OCI-LY7 (cell line): ENCODE results near the gene NME5. TPM values are rescaled to one million over a fixed set of nuclear protein-coding genes. Genes with fewer than 3 reads are reported as not detected.
A peak's percentile ranks its signal among the peaks of the same experiment; 100 is the strongest.

Experiments
- BruUV-seq: library from RNA; stranded (reverse); fragments of 400-500 nt; replicated peaks from 2 replicates; lab custom pipeline; 2021; lab: Mats Ljungman, UMichigan
- CTCF ChIA-PET: fragments of 300-600 bp; sonication (Branson Sonifier 250); formaldehyde crosslinking; loops from one replicate; lab custom pipeline; 2022; ENCODE audit warnings: antibody characterized with exemption; ENCODE audit not compliant: unreplicated experiment; lab: Charles Lee
- POLR2A ChIA-PET: fragments of 300-600 bp; sonication (Branson Sonifier 250); formaldehyde crosslinking; loops from one replicate; lab custom pipeline; 2022; ENCODE audit warnings: antibody characterized with exemption; lab: Charles Lee
- DNase-seq: peaks from one replicate; pipeline ENCODE4 v3.0.0-alpha.2; 2015; ENCODE audit warnings: low spot score
- H2AFZ ChIP-seq: fragments of 200-600 bp; sonication (generic), shearing (Covaris generic); 2 replicates; pipeline ENCODE4 v1.6.1; 2014; ENCODE audit warnings: mild to moderate bottlenecking, antibody characterized with exemption, low read length, moderate library complexity
- H3K27ac ChIP-seq: fragments of 200-600 bp; sonication (generic); 2 replicates; pipeline ENCODE4 v1.5.1; 2014; ENCODE audit warnings: mixed run types, low read depth, mild to moderate bottlenecking, moderate library complexity, low read length, inconsistent platforms; ENCODE audit not compliant: poor library complexity, severe bottlenecking
- H3K36me3 ChIP-seq: fragments of 200-600 bp; sonication (generic); 2 replicates; pipeline ENCODE4 v1.6.1; 2014; ENCODE audit warnings: mild to moderate bottlenecking, antibody characterized with exemption, low read length, moderate library complexity, mixed read lengths; ENCODE audit not compliant: insufficient read depth
- H3K4me1 ChIP-seq: fragments of 200-600 bp; sonication (generic); 2 replicates; pipeline ENCODE4 v1.5.1; 2014; ENCODE audit warnings: mild to moderate bottlenecking, low read length; ENCODE audit not compliant: insufficient read depth, poor library complexity, severe bottlenecking
- H3K4me2 ChIP-seq: fragments of 200-600 bp; sonication (generic); 2 replicates; pipeline ENCODE4 v1.6.1; 2014; ENCODE audit warnings: mild to moderate bottlenecking, low read length
- H3K4me3 ChIP-seq: fragments of 200-600 bp; sonication (generic); 2 replicates; pipeline ENCODE4 v1.5.1; 2014; ENCODE audit warnings: mild to moderate bottlenecking, low read depth, low read length; ENCODE audit not compliant: poor library complexity, severe bottlenecking
- H3K79me2 ChIP-seq: fragments of 200-600 bp; sonication (generic); 2 replicates; pipeline ENCODE4 v1.6.1; 2016; ENCODE audit warnings: low read depth, mild to moderate bottlenecking, low read length, moderate library complexity, mixed read lengths; ENCODE audit not compliant: insufficient read depth
- H3K9me2 ChIP-seq: fragments of 200-600 bp; sonication (generic); 2 replicates; pipeline ENCODE4 v1.6.1; 2016; ENCODE audit warnings: mild to moderate bottlenecking, low read length, mixed read lengths; ENCODE audit not compliant: insufficient read depth
- H3K9me3 ChIP-seq: fragments of 200-600 bp; sonication (generic); 2 replicates; pipeline ENCODE4 v1.6.1; 2014; ENCODE audit warnings: mild to moderate bottlenecking, mixed run types, low read length, mixed read lengths
- H4K20me1 ChIP-seq: fragments of 200-600 bp; sonication (generic); 2 replicates; pipeline ENCODE4 v1.6.1; 2014; ENCODE audit warnings: mild to moderate bottlenecking, antibody characterized with exemption, low read length, moderate library complexity, mixed read lengths; ENCODE audit not compliant: insufficient read depth
- CTCF ChIP-seq: fragments of 200-600 bp; sonication (generic); conservative IDR thresholded peaks from 2 replicates; pipeline ENCODE4 v1.5.1; 2014; ENCODE audit warnings: mild to moderate bottlenecking, antibody characterized with exemption, low read length, moderate library complexity, mixed read lengths
- EZH2phosphoT487 ChIP-seq: fragments of 200-600 bp; sonication (generic); IDR thresholded peaks from 2 replicates; pipeline ENCODE4 v1.6.1; 2018; ENCODE audit warnings: low read depth, borderline replicate concordance, mild to moderate bottlenecking, mixed run types, antibody characterized with exemption, low read length, moderate library complexity, mixed read lengths
- intact Hi-C: fragments of 100-400 bp; cut with micrococcal nuclease; formaldehyde crosslinking; loops from one replicate; pipeline ENCODE4 v1.10.0; 2022; ENCODE audit not compliant: unreplicated experiment
- total RNA-seq, 2 experiments: library from RNA; depleted of rRNA in 1 of 2; stranded (reverse); fragments of >200 nt in 1 of 2; shearing (Covaris generic) in 1 of 2; gene quantifications; 2 replicates each; pipeline ENCODE4 v1.2.3, GENCODE V29; 2014 to 2022

Gene NME5
- total RNA-seq, 2 experiments from 2014 or later: not detected

DNA sequence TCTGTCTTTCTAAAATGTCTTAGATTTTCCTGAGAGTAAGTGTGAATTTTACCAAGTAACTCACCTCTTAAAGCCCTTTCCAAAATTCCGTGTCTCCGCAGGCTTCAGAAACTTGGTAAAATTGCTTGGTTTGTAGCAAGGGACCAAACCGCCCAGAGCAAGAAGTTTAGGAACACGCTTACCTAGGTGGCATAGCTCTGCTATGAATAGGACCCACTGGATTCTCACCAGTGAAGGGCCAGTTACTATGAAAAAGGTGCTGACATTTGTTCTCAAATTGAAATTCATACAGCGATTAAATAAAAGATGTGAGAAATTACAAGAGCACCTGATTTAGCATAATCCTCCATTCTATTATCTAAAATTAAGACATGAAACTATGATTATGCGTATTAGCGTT is 6.7 kb downstream of the NME5 start:
- BruUV-seq: no TSS peak
- no peaks in the 10 kb centered on the region for H3K36me3 ChIP-seq
- H3K4me3 ChIP-seq: peak overlapping the region; percentile 42

DNA sequence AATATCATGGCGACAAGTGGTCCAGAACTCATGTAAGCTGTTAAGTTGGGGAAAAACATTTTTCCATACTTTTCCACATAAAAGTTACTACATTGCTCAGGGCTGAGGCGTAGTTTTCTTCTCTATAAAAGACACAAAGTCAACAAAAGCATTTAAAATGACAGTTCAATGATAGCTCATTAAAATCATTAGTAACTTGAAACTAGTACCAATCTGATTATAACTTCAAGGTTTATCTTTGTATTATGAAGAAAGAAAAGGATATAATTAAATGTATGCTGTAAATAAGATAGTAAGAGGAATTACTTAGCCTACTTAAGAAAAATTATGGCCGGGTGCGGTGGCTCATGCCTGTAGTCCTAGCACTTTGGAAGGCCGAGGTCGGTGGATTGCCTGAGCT is 9.9 kb downstream of the NME5 start:
- H3K27ac ChIP-seq: no peak overlapping the region
- no peaks in the 10 kb centered on the region for H3K4me1 ChIP-seq
- DNase-seq: no peak
- POLR2A ChIA-PET: interaction anchor here (0.6 to 0.9 kb wide), 2 partner anchors 11 to 366 kb away, joined by 3 read pairs; no protein-coding TSS in a partner anchor
- CTCF ChIA-PET: interaction anchor here (1.0 kb wide), 1 partner anchor 51 kb away, joined by 3 read pairs; no protein-coding TSS in a partner anchor
- intact Hi-C loops: no loop called here
- H3K4me3 ChIP-seq: no peak overlapping the region
- no peaks in the 10 kb centered on the region for H3K9me3 ChIP-seq
- no peaks in the 10 kb centered on the region for H3K79me2 ChIP-seq
- no peaks in the 10 kb centered on the region for H3K36me3 ChIP-seq
- no TSS peak for BruUV-seq
- no peak overlapping the region for H3K4me2 ChIP-seq
- no peaks in the 10 kb centered on the region for H3K9me2 ChIP-seq
- no peak for TF ChIP-seq CTCF
- TF ChIP-seq EZH2phosphoT487: no peak
- no peaks in the 10 kb centered on the region for H4K20me1 ChIP-seq
- no peak overlapping the region for H2AFZ ChIP-seq

More for the DNA sequence above, 6.7 kb downstream of the NME5 start:
- POLR2A ChIA-PET: interaction anchor here (0.8 kb wide), 1 partner anchor 27 kb away, joined by 4 read pairs; no protein-coding TSS in a partner anchor
- no peak for TF ChIP-seq EZH2phosphoT487
- no peak for TF ChIP-seq CTCF
- Histone ChIP-seq H2AFZ (peak overlapping the region; percentile 69; the same call in 1 of the 2 replicates), H3K27ac (no peak overlapping the region), H3K9me2 (no peaks in the 10 kb centered on the region), H3K4me2 (peak overlapping the region; percentile 64; the same call in 1 of the 2 replicates), H4K20me1 (no peaks in the 10 kb centered on the region), H3K4me1 (no peaks in the 10 kb centered on the region), H3K79me2 (no peaks in the 10 kb centered on the region), H3K9me3 (no peaks in the 10 kb centered on the region)
- DNase-seq: no peak
- intact Hi-C loops: loop anchor here (5.0 kb wide), 2 partner anchors 355 to 505 kb away; no protein-coding TSS in a partner anchor
- CTCF ChIA-PET: interaction anchor here (1.0 kb wide), 1 partner anchor 55 kb away, joined by 3 read pairs; no protein-coding TSS in a partner anchor

DNA sequence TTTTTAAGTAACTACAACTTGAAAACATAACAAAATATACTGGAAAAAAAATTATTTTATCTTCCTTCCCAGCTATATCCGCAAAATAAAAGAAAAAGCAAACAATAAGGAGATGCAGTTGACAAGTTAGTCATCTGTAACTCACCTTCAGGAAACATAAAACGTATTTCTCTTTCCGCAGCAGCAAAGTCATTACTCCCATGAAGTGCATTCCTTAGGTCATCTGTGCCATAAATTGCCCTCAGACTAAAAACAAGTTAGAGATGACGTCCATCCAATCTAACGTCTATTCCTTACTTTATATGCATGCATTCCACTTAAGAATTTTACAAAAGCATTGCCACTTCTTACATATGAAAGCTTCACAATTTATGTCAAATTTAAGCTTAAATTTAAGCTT is 10.9 kb downstream of the NME5 start:
- ChIA-PET POLR2A (interaction anchor here (0.6 kb wide), 2 partner anchors 142 kb away, joined by 4 to 6 read pairs; no protein-coding TSS in a partner anchor), CTCF (no interaction called here)
- H4K20me1 ChIP-seq: no peaks in the 10 kb centered on the region
- no peaks in the 10 kb centered on the region for H3K9me3 ChIP-seq
- no peak overlapping the region for H3K27ac ChIP-seq
- no peaks in the 10 kb centered on the region for H3K36me3 ChIP-seq
- no peaks in the 10 kb centered on the region for H3K4me1 ChIP-seq
- BruUV-seq: no TSS peak
- no peak overlapping the region for H3K4me2 ChIP-seq
- H3K9me2 ChIP-seq: no peaks in the 10 kb centered on the region
- DNase-seq: no peak
- H3K79me2 ChIP-seq: no peaks in the 10 kb centered on the region
- intact Hi-C loops: no loop called here
- no peak overlapping the region for H2AFZ ChIP-seq
- H3K4me3 ChIP-seq: no peak overlapping the region
- TF ChIP-seq EZH2phosphoT487: no peak
- TF ChIP-seq CTCF: no peak
